Ascending aorta (tissue), 2 donors: ENCODE measurements around the gene SDSL. TPM values are rescaled to one million over a fixed set of nuclear protein-coding genes. Genes with fewer than 3 reads are reported as not detected.

Source experiments
- DNase-seq, 2 donors: peaks; one replicate each; pipeline ENCODE4 v3.0.0-alpha.2; 2019; ENCODE audit warnings: low spot score in 2 of 2
- H3K27ac ChIP-seq, 2 donors: fragments of 200-600 bp; sonication (generic); one replicate each; pipeline ENCODE4 v1.5.1; 2016 to 2017; ENCODE audit warnings: mild to moderate bottlenecking in 1 of 2
- H3K27me3 ChIP-seq: fragments of 200-600 bp; sonication (generic); one replicate; pipeline ENCODE4 v1.5.1; 2017
- H3K36me3 ChIP-seq, 2 donors: fragments of 200-600 bp; sonication (generic); one replicate each; pipeline ENCODE4 v1.5.1; 2016
- H3K4me1 ChIP-seq, 2 donors: fragments of 200-600 bp; sonication (generic); one replicate each; pipeline ENCODE4 v1.5.1; 2016 to 2017; ENCODE audit warnings: mild to moderate bottlenecking in 1 of 2
- H3K4me3 ChIP-seq, 2 donors: fragments of 200-600 bp; sonication (generic); one replicate each; pipeline ENCODE4 v1.5.1; 2016 to 2017; ENCODE audit warnings: mild to moderate bottlenecking in 1 of 2
- H3K9me3 ChIP-seq, 2 donors: fragments of 200-600 bp; sonication (generic); one replicate each; pipeline ENCODE4 v1.5.1; 2016
- CTCF ChIP-seq, 3 experiments: fragments of 200-600 bp in 2 of 3; fragments of 450-650 bp in 1 of 3; sonication (generic) in 2 of 3; IDR thresholded peaks; one replicate each; pipeline ENCODE4 v1.5.1; 2016 to 2019; ENCODE audit warnings: antibody characterized with exemption in 3 of 3, mild to moderate bottlenecking in 1 of 3, moderate library complexity in 1 of 3
- intact Hi-C: fragments of 100-400 bp; cut with DNase I; formaldehyde crosslinking; loops from one replicate; pipeline ENCODE4 v1.15.1; 2023
- total RNA-seq: library from RNA; depleted of rRNA; stranded (reverse); fragments of >200 nt; gene quantifications from one replicate; pipeline ENCODE4 v1.1.0, GENCODE V29; 2016

Gene SDSL
- total RNA-seq, 1 donor from 2014 or later, result 11.0 TPM

GRCh38 chr12:113436993-113437728, 15.0 kb downstream of the SDSL start:
- intact Hi-C loops, result no loop called here
- Histone ChIP-seq H3K36me3 (no peaks in the 10 kb centered on the region), H3K27ac (no peak overlapping the region), H3K4me3 (no peak overlapping the region), H3K9me3 (no peaks in the 10 kb centered on the region), H3K4me1 (no peaks in the 10 kb centered on the region), H3K27me3 (no peaks in the 10 kb centered on the region)
- no peak for TF ChIP-seq CTCF (IDR thresholded peaks at IDR 0.05)
- DNase-seq, result no peak

GRCh38 chr12:113437729-113438100, 15.5 kb downstream of the SDSL start:
- no peak for TF ChIP-seq CTCF (IDR thresholded peaks at IDR 0.05)
- no peak for DNase-seq
- no peaks in the 10 kb centered on the region for H3K9me3 ChIP-seq
- no peak overlapping the region for H3K27ac ChIP-seq
- no peaks in the 10 kb centered on the region for H3K27me3 ChIP-seq
- no peak overlapping the region for H3K4me3 ChIP-seq
- intact Hi-C loops, result no loop called here
- no peaks in the 10 kb centered on the region for H3K4me1 ChIP-seq
- no peaks in the 10 kb centered on the region for H3K36me3 ChIP-seq

- no peaks in the 10 kb centered on the region for H3K36me3 ChIP-seq
- no peaks in the 10 kb centered on the region for H3K4me1 ChIP-seq
- TF ChIP-seq CTCF (IDR thresholded peaks at IDR 0.05), result no peak
- H3K27ac ChIP-seq, result no peak overlapping the region
- intact Hi-C loops, result no loop called here
- H3K4me3 ChIP-seq, result no peak overlapping the region
- no peaks in the 10 kb centered on the region for H3K27me3 ChIP-seq
- DNase-seq, result no peak
- no peaks in the 10 kb centered on the region for H3K9me3 ChIP-seq
Measured at GRCh38 chr12:113438523-113439300, 16.5 kb downstream of the SDSL start.

- Histone ChIP-seq H3K27me3 (no peaks in the 10 kb centered on the region), H3K36me3 (no peaks in the 10 kb centered on the region), H3K4me3 (no peak overlapping the region), H3K4me1 (no peaks in the 10 kb centered on the region), H3K9me3 (no peaks in the 10 kb centered on the region), H3K27ac (no peak overlapping the region)
- TF ChIP-seq CTCF (IDR thresholded peaks at IDR 0.05), result no peak
- intact Hi-C loops, result no loop called here
- DNase-seq, result no peak
Measured at GRCh38 chr12:113439301-113439597, 17.1 kb downstream of the SDSL start.

- intact Hi-C loops, result no loop called here
Measured at GRCh38 chr12:113439606-113440030, 17.4 kb downstream of the SDSL start.

More at GRCh38 chr12:113439606-113440030, 17.4 kb downstream of the SDSL start:
- no peak overlapping the region for H3K4me3 ChIP-seq
- H3K4me1 ChIP-seq, result no peaks in the 10 kb centered on the region
- DNase-seq, result no peak
- H3K27me3 ChIP-seq, result no peaks in the 10 kb centered on the region
- H3K9me3 ChIP-seq, result no peaks in the 10 kb centered on the region
- TF ChIP-seq CTCF (IDR thresholded peaks at IDR 0.05), result peak in 2 of 3 experiments; percentile 24 to 43
- H3K36me3 ChIP-seq, result no peaks in the 10 kb centered on the region
- H3K27ac ChIP-seq, result no peak overlapping the region
